K562 (cell line): Measurements from ENCODE around the gene FSCN2. TPM values are rescaled to one million over a fixed set of nuclear protein-coding genes. Genes with fewer than 3 reads are reported as not detected.

Experiments
- ATAC-seq: fragments of 200-7000 bp; cut with Tn5 transposase; 3 replicates; pipeline ENCODE4 v1.9.1; 2020; ENCODE audit warnings: moderate library complexity
- BruUV-seq: library from RNA; stranded (reverse); fragments of 400-500 nt; replicated peaks from 2 replicates; lab custom pipeline; 2021; lab: Mats Ljungman, UMichigan
- CTCF ChIA-PET: fragments of 300-600 bp; formaldehyde crosslinking; extraction: SDS; loops from one replicate; lab custom pipeline; 2021; ENCODE audit warnings: low intra/inter-chr PET ratio; lab: Yijun Ruan, JAX
- POLR2A ChIA-PET: fragments of 300-600, 350-650 bp; sonication (Branson Sonifier 250); formaldehyde crosslinking; extraction: SDS; loops from one replicate; lab custom pipeline; 2021; ENCODE audit warnings: antibody characterized with exemption, inconsistent platforms; lab: Yijun Ruan, JAX
- DNase-seq, 4 experiments: peaks; one replicate each; pipeline versions ENCODE4 v3.0.0 to v3.0.0-alpha.2; 2011 to 2018; ENCODE audit warnings: low spot score in 3 of 4, mixed read lengths in 3 of 4; ENCODE audit errors: extremely low read depth in 1 of 4
- FAIRE-seq: peaks from 2 replicates; lab custom pipeline; 2011; peaks lifted over from hg19 to GRCh38; lab: Jason Lieb, UNC
- H2AFZ ChIP-seq: 2 replicates; pipeline ENCODE4 v1.6.0; 2011; ENCODE audit warnings: low read depth, low read length, control low read depth, inconsistent platforms
- H3K27ac ChIP-seq: fragments of 200-600 bp; 3 replicates; pipeline ENCODE4 v1.8.0; 2011; ENCODE audit warnings: low read depth, mild to moderate bottlenecking, control low read depth, inconsistent platforms, low read length, moderate library complexity, mixed read lengths; ENCODE audit errors: extremely low read depth
- H3K27me3 ChIP-seq, 2 experiments: fragments of 300-600 bp in 1 of 2; 2 replicates in 1 of 2; 3 replicates in 1 of 2; pipeline versions ENCODE4 v1.6.0 to v1.8.0; 2011; ENCODE audit warnings: inconsistent platforms in 2 of 2, low read length in 2 of 2, mild to moderate bottlenecking in 1 of 2, mixed read lengths in 1 of 2, moderate library complexity in 1 of 2; ENCODE audit not compliant: control insufficient read depth in 2 of 2, insufficient read depth in 2 of 2
- H3K36me3 ChIP-seq: fragments of 300-600 bp; 3 replicates; pipeline ENCODE4 v1.8.0; 2011; ENCODE audit warnings: mild to moderate bottlenecking, low read length, inconsistent platforms; ENCODE audit not compliant: control insufficient read depth, insufficient read depth
- H3K4me1 ChIP-seq, 2 experiments: fragments of 200-600 bp in 1 of 2; replicated peaks in 1 of 2; 2 replicates in 1 of 2; 3 replicates in 1 of 2; pipeline versions ENCODE4 v1.5.1 to v1.8.0; 2011; ENCODE audit warnings: inconsistent platforms in 2 of 2, low read length in 2 of 2, mild to moderate bottlenecking in 1 of 2, mixed read lengths in 1 of 2, moderate library complexity in 1 of 2; ENCODE audit not compliant: control insufficient read depth in 2 of 2, insufficient read depth in 2 of 2
- H3K4me2 ChIP-seq: 2 replicates; pipeline ENCODE4 v1.6.1; 2011; ENCODE audit warnings: low read length, control low read depth, inconsistent platforms, mixed read lengths; ENCODE audit not compliant: insufficient read depth
- H3K4me3 ChIP-seq: fragments of 200-600 bp; sonication (generic), shearing (Covaris generic); 2 replicates; pipeline ENCODE4 v1.5.1; 2016; ENCODE audit warnings: control low read depth, inconsistent platforms
- H3K79me2 ChIP-seq: fragments of 200-600 bp; 3 replicates; pipeline ENCODE4 v1.8.0; 2011; ENCODE audit warnings: low read length, inconsistent platforms; ENCODE audit not compliant: control insufficient read depth, insufficient read depth
- H3K9ac ChIP-seq, 2 experiments: 2 replicates each; pipeline versions ENCODE4 v1.6.0 to v1.6.1; 2011; ENCODE audit warnings: low read depth in 2 of 2, low read length in 2 of 2, control low read depth in 1 of 2, inconsistent platforms in 1 of 2, mild to moderate bottlenecking in 1 of 2, mixed read lengths in 1 of 2; ENCODE audit not compliant: insufficient read depth in 1 of 2
- H3K9me1 ChIP-seq: one replicate; pipeline ENCODE4 v1.6.0; 2011; ENCODE audit warnings: inconsistent platforms, mild to moderate bottlenecking, low read length, moderate library complexity; ENCODE audit not compliant: control insufficient read depth, insufficient read depth
- H3K9me3 ChIP-seq: replicated peaks from 2 replicates; pipeline ENCODE4 v1.5.1; 2011; ENCODE audit warnings: low read depth, low read length, inconsistent platforms; ENCODE audit not compliant: control insufficient read depth, insufficient read depth
- H4K20me1 ChIP-seq: replicated peaks from 2 replicates; pipeline ENCODE4 v1.6.1; 2011; ENCODE audit warnings: low read length, inconsistent platforms, mixed read lengths; ENCODE audit not compliant: control insufficient read depth, insufficient read depth
- ESRRB ChIP-seq: fragments of 250-450 bp; sonication (Bioruptor Pico); IDR thresholded peaks from 2 replicates; pipeline ENCODE4 v1.5.0; 2020; ENCODE audit warnings: mild to moderate bottlenecking, moderate library complexity, borderline replicate concordance
- L3MBTL2 ChIP-seq: fragments of 450-650 bp; IDR thresholded peaks from 2 replicates; pipeline ENCODE4 v1.6.1; 2016; ENCODE audit warnings: mild to moderate bottlenecking, moderate library complexity
- NUFIP1 ChIP-seq: fragments of 450-650 bp; IDR thresholded peaks from 2 replicates; pipeline ENCODE4 v1.6.1; 2018; ENCODE audit not compliant: partially characterized antibody
- POU5F1 ChIP-seq: fragments of 150-350 bp; IDR thresholded peaks from 2 replicates; pipeline ENCODE4 v1.6.1; 2014; ENCODE audit warnings: borderline replicate concordance, low read length, low read depth, mild to moderate bottlenecking; ENCODE audit not compliant: partially characterized antibody
- PRMT5 ChIP-seq: sonication (generic); formaldehyde crosslinking; IDR thresholded peaks from 2 replicates; pipeline ENCODE4 v1.5.0; 2020; ENCODE audit warnings: missing genetic modification reagents
- SUPT5H ChIP-seq: fragments of 450-650 bp; IDR thresholded peaks from 2 replicates; pipeline ENCODE4 v1.6.1; 2016
- TCF3 ChIP-seq: sonication (generic); formaldehyde crosslinking; IDR thresholded peaks from 2 replicates; pipeline ENCODE4 v1.4.0; 2020; ENCODE audit warnings: mild to moderate bottlenecking, missing genetic modification reagents
- WGBS: fragments of 100-300 bp; shearing (Covaris generic); methylation state at CpG from one replicate; pipeline ENCODE4 v1.1.6; 2016; ENCODE audit warnings: low coverage, mixed read lengths; ENCODE audit not compliant: insufficient coverage; ENCODE audit errors: missing lambda C conversion rate; 5-methylcytosine and 5-hydroxymethylcytosine counted together
- in situ Hi-C: fragments of 300-500 bp; cut with MboI; formaldehyde crosslinking; loops from 4 replicates; pipeline ENCODE4 v1.15.0; 2018; ENCODE audit warnings: inconsistent platforms, mixed read lengths
- intact Hi-C: fragments of 100-400 bp; cut with micrococcal nuclease; formaldehyde crosslinking; loops from 2 replicates; pipeline ENCODE4 v1.14.2; 2022
- polyA plus RNA-seq, 8 experiments: library from polyadenylated mRNA; depleted of rRNA in 4 of 8; stranded (reverse) in 5 of 8; unstranded in 3 of 8; fragments of >200 nt; fragmentation: Nextera tagmentation in 2 of 8; fragmentation: Illumina TruSeq in 1 of 8; extraction: Ambion mirVana in 2 of 8; extraction: Trizol in 1 of 8; gene quantifications; 2 replicates each; pipeline versions ENCODE4 v1.2.1 to v1.2.3, GENCODE V29; 2011 to 2014; ENCODE audit warnings: inconsistent platforms in 1 of 8, missing spikeins in 1 of 8
- total RNA-seq, 7 experiments: library from RNA; depleted of rRNA in 6 of 7; stranded (reverse); fragments of >200 nt in 6 of 7; fragmentation: Illumina TruSeq in 2 of 7; extraction: Trizol in 2 of 7; gene quantifications; 2 replicates each; pipeline versions ENCODE4 v1.2.1 to v1.2.3, GENCODE V29; 2011 to 2021; ENCODE audit warnings: low replicate concordance in 1 of 7

Gene FSCN2
- total and polyA plus RNA-seq, 9 of the 15 experiments (the other 6 are each of a cell fraction or from before 2014, with no cell fraction given) = 0.08 TPM; not detected in 8

- Histone ChIP-seq H3K9me3 (no peaks in the 10 kb centered on the region), H3K9me1 (no peaks in the 10 kb centered on the region), H3K36me3 (peaks cover 80% of the 10 kb centered on the region; the same call in 2 of the 3 replicates), H3K4me3 (no peak overlapping the region), H4K20me1 (no peaks in the 10 kb centered on the region), H3K27me3 (no peaks in the 10 kb centered on the region), H3K9ac (peak overlapping the region in 1 of 2 experiments; percentile 7; a peak in 1 of 4 replicates), H3K27ac (no peak overlapping the region), H3K4me2 (no peak overlapping the region), H3K79me2 (no peaks in the 10 kb centered on the region), H2AFZ (no peak overlapping the region), H3K4me1 (peaks cover 0 to 38% of the 10 kb centered on the region in 2 experiments; a peak in 1 of 5 replicates)
- ChIA-PET CTCF (no interaction called here), POLR2A (interaction anchor here (1.9 to 2.5 kb wide), 2 partner anchors 8 to 10 kb away, joined by 6 to 12 read pairs; partner anchors contain the start of gene FAAP100)
- 96% methylated on average over 14 of the region's 15 CpGs for WGBS
- intact Hi-C loops = no loop called here
- no peak for DNase-seq
- no peak for ATAC-seq
- no TSS peak for BruUV-seq
- FAIRE-seq = no peak
- TF ChIP-seq PRMT5 (CRISPR knock-in tag) = no peak
- no peak for TF ChIP-seq POU5F1
- no peak for TF ChIP-seq NUFIP1
- no peak for TF ChIP-seq L3MBTL2
- TF ChIP-seq ESRRB = no peak
- in situ Hi-C loops = no loop called here
Observed at GRCh38 chr17:81543756-81544155, 15.6 kb downstream of the FSCN2 start.

GRCh38 chr17:81544281-81544974 is 16.3 kb downstream of the FSCN2 start:
- Histone ChIP-seq H3K27ac (no peak overlapping the region), H4K20me1 (no peaks in the 10 kb centered on the region), H3K4me3 (no peak overlapping the region), H2AFZ (no peak overlapping the region), H3K9me3 (no peaks in the 10 kb centered on the region), H3K27me3 (no peaks in the 10 kb centered on the region), H3K4me2 (no peak overlapping the region), H3K9me1 (no peaks in the 10 kb centered on the region), H3K4me1 (peaks cover 0 to 36% of the 10 kb centered on the region in 2 experiments; a peak in 1 of 5 replicates), H3K79me2 (peaks cover 5% of the 10 kb centered on the region), H3K36me3 (peaks cover 83% of the 10 kb centered on the region; the same call in 2 of the 3 replicates), H3K9ac (no peak overlapping the region)
- FAIRE-seq = no peak
- no peak for DNase-seq
- in situ Hi-C loops (no loop called here), intact Hi-C loops (no loop called here)
- POLR2A ChIA-PET = interaction anchor here (1.9 to 2.5 kb wide), 2 partner anchors 8 to 11 kb away, joined by 6 to 12 read pairs; partner anchors contain the start of gene FAAP100
- WGBS = 90% methylated on average over 16 of the region's 16 CpGs
- no TSS peak for BruUV-seq
- TF ChIP-seq TCF3 = no peak
- TF ChIP-seq SUPT5H = 0 out of 2 replicates have a peak, but pooled peaks have one; percentile 14
- ATAC-seq = no peak
- CTCF ChIA-PET = no interaction called here
